ENCODE measurements around the gene CHMP4A.
A peak's percentile ranks its signal among the peaks of the same experiment; 100 is the strongest.

Gene CHMP4A, protein sequence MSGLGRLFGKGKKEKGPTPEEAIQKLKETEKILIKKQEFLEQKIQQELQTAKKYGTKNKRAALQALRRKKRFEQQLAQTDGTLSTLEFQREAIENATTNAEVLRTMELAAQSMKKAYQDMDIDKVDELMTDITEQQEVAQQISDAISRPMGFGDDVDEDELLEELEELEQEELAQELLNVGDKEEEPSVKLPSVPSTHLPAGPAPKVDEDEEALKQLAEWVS

DNA sequence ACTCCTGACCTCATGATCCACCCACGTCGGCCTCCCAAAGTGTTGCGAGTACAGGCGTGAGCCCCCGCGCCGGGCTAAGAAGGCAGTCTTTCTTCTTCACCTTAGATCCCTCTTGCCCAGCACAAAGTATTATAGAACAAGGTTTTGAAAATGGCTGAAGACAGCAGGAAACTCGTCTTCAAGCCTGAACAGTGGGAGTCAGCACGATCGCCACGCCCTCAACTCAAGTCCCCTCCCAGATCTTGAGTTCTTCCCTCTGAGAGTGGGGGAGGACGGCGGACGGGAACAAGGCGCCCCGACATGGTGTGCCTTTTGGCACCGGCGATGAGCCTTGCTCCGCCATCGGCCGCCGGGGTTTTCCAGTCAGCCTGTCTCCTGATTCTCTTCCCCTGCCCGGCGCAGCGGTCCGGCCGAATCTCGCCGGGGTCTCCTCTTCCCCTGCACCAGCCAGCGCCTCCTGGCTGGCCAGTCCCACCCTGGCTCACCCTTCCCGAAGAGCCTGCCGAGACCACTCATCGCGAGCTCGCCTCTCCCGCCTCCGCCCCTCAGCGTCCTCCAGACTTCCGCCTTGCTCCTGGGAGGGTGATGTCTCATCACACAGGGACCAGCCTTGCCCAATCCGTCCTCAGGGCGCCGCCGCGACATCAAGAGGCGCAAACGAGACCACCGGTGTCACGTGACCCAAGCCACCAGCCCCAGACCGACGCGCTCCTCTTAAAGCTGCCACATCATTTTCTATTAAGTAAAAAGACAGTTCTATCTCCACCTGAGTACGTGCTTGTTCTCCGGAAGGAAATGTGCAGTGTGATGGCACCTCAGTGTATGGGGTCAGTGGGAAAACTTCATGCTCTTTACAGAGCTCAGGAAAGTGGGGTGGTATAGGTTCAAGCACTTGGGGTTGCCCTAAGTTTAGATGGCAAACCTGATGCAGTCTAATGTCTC is at the start of gene CHMP4A:
CHMP4A (minus strand) TSS at position 565 of the 942 bp plus-strand sequence; CDS start at position 516, 49 bp downstream.
- DNase-seq (ENCODE audit: low read depth) = peak; percentile 91

DNA sequence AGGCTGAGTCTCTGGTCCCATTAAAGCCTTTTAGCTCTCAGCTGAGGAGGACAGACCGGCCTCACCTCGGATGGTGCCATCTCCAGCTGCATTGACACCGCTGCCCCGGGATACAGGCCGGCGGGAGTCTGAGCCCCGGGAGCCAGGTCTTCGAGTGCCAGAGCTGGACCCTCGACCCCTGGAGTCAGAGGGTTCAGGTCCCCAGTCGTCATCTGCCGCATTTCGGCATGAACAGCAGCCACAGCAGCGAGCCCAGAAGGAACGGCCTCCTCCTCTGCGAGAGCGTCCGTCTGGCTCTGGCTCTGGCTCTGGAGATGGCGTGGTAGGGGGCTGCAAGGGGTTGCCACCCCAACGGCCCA is 48.7 kb upstream of the CHMP4A start:
- no peak for DNase-seq (ENCODE audit: low read depth)

DNA sequence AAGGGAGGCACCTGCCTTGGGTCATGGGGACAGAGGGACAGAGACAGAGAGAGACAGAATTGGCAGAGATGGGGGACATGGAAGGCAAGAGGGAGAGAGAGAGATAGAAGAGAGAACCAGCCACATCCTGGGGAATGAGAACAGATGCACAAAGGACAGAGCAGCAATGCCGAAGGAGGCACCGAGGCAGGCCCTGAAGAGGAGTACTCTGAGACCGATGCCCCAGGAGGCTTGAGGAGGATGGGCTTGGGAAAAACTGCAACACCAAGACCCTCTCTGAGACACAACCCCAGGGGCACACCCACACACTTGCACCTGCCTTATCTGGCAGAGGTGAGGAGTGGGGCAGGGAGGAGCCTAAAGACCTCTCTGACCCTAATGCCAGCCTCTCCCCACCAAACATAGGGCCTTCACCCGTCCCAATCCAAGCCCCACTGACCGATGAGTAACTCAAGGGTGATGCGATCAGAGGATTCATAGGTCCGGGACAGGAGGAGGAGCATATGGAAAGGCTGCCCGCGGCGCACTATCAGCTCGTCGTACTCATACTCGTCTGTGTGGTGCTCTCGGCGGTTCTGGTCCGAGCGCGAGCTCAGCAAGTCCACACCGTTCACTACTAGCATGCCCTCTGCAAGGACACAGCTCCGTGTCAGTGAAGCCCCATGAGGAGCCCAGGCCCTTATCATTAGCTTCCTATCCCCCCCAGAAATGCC is 48.1 kb upstream of the CHMP4A start:
- no peak for DNase-seq (ENCODE audit: low read depth)

DNA sequence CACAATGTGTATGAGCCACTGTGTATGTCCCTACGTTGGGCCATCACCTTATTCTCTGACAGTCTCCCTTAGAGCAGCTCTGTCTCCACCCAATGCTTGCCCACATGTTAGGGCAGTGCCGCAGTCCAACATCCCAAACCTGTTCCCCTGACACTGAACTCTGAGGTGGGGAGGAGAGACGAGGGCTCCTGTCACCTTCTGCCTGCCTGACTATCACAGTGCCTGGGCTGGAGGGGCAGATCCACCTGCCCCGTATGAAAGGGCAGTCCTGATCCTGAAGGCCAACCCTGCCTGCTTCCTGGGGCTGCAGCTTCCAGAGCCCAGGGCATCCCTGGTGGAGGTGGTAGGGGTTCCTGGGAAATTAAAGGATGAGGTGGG is 47.5 kb upstream of the CHMP4A start:
- no peak for DNase-seq (ENCODE audit: low read depth)

DNA sequence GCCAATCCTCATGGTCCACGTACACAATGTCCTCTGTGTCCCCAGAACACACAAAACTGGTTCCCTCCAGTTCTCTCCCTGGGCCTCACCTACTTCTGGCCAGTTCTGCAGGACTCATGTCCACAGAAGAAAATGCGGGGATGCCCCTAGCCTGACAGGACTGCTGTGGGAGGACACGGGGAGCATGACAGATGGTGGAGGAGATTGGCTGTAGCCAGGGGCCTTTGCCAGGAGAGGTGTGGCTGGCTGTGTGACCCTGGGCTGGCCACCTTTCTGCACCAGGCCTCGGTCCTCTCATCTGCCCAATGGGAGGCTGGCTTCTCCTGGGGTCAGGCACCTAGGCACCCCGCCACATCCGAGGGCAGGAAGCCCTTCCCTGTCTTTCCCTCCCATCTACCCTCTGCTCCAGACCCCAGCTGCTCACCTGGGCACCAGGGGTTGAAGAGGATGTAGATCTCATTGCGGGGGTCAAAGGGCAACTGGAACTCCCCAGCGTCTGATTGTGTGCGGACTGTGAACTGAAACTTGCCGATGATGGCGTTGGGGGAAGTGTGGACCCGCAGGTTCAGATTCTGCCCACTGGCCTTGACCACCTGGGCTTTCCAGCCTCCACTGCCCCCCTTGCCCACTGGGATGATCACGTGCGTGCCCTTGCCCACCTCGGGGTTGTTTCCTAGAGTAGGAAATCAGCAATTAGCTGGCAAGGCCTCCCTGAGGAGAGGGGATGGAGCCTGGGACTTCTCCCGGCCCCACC is 46.9 kb upstream of the CHMP4A start:
- no peak for DNase-seq (ENCODE audit: low read depth)

DNA sequence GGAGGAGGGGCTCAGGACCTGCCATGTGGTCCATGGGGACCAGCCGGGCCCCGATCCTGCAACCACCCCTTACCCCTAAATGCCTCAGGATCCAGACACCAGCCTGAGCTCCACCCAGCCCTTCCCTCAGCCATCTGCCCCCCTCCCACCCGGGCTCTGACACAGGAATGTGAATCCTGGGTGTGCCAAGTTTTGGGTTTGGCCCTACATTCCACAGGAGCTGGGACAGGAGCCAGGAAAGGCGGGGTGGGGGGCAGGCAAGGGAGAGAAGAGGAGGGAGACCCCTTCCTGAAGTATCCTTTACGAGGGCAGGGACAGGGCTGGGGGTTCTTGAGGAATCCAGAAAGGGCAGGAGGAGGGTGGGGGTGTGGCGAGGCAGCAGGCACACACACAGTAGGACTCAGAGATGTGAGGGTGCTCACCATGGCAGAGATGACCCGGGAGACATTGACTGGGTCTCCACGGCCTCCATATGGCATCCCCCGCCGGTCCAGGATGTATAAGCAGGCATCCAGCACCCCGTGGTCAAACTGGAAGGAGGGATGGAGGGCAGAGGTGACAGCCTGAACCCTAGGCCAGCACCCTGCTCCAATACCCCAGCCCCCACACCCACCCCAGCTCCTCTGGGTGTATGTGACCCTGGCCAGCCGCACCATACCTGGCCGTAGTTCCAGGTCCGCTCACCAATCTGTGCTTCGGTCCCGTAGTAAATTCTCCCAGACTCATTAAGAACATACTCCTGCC is 46.2 kb upstream of the CHMP4A start:
- no peak for DNase-seq (ENCODE audit: low read depth)

DNA sequence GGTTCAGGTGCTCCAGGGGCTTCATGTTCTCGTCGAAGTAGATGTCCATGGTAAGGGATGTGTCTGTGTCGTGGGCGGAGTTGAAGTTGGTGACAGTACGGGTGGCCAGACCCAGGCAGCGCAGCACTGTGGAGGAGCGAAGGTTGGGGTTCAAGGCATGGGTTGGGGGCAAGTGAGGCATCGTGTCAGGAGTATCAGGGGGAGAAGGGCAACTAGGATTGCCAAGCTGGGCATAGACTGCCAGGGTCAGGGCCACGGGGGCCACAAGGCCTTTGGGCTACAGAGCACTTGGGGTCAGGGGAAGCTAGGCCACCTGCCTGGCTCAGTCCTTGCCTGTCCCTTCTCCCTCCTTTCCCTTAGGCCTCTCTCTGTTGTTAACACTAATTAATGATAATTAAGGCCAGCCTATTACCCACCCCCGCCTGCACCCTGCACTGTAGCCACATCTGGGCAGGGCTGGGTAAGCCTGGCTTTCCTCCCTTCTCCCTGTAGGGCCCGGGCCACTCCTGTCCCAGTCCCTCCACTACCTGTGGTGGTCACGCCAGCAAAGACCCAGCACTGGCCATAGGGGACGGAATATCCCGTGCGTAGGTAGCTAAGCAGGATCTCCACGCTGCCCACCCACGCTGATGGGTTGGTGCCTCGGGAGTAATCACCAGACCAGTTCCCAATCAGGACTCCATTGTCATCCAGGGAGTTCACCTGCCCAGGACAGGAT is 45.4 kb upstream of the CHMP4A start:
- DNase-seq (ENCODE audit: low read depth) = no peak

DNA sequence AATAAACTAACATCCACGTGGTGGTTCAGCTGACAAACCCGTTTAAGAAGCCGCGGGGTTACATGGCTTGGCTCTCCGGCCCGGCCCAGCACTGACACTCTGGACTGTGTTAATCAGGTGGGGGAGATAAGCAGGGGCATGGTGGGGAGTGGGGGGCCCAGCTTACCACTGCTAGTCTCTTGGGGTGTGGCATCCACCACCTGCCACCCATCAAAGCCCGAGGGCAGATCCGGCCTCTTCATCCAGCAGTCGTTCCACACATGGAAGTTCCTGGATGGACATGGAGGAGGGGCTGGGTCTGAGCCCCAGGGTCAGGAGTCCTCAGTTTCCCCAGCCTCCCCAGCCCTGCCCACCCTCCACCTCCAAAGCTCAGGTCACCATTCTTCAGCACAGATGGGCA is 44.8 kb upstream of the CHMP4A start:
- no peak for DNase-seq (ENCODE audit: low read depth)

DNA sequence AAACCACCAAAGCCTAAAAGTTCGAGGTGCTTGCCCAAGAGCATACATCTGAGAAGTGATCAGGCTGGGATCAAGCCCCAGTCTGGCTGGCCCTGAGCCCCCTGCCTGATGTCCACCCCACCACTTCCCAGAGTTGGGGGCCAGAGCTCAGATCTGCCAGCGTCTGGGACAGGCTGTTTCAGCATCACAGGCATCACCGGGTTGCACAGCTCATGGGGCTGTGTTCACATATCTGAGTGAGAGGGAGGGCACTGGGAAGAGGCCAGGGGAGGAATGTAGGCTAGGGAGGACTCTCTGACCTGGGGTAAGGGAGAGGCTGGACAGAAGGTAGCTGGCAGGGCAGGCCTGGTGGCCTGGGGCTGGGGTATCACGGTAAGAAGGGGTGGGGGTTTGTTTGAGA is 43.7 kb upstream of the CHMP4A start:
- DNase-seq (ENCODE audit: low read depth) = no peak

DNA sequence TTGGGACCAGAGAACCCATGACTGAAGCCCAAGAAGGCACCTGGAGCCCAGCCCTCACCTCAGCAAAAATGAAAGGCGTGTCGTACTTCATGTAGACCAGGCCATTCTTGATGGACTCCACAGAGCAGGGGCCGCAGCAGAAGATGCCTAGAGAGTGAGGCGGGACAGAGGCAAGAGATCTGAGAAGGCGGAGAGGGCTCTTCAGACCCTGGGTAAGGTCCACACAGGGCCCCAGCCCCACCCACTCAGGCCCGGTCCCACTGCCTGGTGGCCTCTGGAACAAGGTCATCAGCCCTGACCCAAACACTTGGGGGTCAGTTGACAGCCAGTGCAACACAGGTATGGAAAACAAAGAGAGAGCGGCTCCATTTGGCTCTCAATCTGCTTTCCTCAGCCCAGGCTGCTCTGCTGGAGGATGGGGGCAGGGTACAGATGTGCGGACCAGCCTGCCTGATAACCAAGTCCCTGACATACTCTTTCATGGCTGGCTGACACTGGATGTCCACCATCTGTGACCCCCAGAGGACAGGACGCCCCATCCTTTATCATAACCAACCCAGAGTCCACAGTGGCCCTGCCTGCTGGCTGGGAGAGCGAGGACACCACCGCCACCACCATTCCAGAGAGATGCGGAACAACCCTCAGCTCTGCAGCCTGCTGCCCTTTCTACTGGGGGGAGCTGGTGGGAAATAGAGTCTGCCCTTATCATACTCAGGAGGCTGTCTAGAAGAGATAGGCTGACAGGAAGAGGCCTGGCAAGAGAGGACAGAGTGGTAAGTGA is 42.8 kb upstream of the CHMP4A start:
- no peak for DNase-seq (ENCODE audit: low read depth)

DNA sequence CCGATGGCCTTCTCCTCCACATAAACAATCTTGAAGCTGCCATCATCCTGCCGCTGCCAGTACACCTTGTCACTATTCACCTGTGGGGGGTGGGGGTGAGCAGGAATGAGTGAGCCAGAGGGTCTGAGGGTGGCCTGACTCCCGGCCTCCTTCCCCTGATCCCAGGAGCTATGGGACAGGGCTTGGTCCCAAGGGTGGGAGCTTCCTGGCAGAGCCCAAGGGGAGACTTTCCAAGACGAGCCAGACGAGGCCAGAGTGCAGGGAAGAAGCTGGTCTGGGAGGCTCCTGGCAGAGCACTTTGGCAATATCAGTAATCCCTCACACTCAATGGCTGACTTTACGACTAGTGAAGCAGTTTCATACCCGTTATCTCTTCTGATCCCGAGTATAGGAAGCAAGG is 42.1 kb upstream of the CHMP4A start:
- no peak for DNase-seq (ENCODE audit: low read depth)

DNA sequence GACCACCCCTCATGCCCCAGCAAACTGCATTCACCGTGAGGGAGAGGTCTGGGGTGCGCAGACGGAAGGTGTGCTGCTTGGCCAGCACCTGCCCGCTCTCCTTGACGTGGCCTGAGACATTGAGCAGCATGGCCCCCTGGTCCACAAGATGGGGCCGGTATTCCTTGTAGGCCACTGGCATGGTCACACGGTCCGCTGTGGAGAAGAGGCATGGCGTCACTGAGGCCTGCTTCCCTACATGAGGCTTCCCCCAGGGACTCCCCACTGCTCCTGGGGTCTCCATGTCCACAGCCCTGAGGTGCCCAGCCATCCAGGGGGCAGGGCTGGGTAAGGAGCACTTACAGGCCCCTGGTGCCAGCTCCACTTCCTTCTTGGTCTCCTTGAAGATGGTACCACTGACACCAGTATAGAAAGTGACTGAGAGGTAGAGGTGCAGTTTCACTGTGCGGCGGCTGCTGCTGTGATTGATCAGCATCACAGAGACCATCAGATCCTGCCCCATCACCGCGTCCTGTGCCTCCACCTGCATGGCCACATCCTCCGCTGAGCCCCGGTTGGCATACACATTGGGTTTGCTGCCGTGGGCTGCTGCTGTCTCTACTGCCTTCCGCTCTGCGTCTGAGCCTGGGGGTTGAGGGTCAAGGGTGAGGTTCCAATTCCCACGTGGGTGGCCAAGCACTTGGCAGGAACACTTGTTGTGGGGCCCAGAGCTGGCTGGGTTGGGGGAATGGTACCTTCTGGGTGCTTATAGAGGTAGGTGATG is 41.5 kb upstream of the CHMP4A start:
- no peak for DNase-seq (ENCODE audit: low read depth)

DNA sequence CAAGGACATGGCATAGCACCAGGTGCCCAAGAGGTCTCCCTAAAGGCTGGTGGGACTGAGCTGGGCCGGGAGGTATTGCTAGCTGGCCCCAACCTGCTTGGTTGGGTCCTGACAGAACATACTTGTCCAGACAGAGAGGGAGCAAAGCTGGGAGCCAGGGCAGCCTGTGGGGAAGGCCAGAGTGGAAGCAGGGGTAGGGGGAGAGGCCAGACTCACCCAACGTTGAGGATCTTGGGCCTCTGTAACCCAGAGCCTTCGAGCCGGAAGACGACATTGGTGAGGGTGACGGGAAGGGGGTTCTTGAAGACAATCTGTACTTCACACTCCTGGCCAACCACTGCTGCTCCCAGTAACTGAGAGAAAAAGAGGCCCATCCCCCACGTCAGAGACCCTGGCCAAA is 40.6 kb upstream of the CHMP4A start:
- no peak for DNase-seq (ENCODE audit: low read depth)

DNA sequence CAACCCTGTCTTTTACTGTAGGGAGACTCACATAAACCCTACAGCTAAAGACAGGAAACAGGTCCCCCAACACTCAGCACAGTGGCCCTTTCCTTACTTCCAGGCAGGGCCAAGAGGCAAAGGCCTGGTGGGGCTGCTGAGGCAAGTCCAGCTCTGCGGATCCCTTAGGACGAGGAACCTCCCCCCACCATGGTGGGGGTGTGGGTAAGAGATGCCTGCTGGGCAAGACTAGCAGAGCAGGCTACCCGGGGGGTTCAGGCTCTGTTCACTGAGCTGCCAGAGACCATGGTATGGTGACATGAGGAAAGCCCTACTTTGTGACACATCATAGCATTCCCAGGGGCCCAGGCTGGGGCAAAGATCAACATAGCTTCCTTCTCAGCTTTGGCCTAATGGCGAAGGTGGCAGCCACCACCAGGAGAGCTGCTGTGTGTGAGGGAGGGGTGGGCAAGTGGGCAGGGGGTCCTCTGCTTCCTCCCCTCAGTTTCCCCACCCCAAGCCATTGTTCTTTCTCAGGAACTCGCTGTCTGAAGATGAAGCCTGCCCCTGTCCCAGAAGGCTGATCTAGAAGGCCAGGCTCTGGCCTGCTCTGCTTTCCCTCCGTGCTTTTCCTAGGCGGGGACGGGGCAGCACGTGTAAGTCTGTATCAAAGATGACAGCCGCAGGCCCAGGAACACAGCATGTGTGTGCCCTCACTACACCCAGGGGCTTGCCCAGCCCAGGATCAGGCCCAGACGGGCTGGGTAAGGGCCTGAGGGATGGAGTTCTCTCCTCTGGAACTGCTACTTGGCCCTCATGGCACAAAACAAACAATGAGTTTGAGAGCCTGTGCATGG is 39.2 kb upstream of the CHMP4A start:
- DNase-seq (ENCODE audit: low read depth) = no peak

DNA sequence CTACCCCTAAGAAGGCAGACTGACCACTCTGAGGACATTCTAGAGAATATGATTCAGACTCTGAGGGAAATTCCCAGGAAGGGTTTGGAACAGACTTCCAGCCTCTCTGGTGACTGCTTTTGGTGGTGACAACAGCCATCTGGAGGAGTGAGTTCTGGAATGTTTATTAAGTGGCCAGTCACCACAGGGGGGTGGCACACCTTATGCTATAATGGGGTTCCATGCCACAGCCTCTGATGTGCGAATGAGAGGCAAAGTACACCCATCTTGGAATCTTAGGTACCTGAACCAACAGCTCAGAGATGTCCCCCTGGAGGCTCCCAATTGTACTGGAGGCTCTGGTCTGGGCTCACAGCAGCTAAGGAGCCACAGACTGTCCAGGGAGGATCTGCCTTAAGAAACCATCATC is 38.6 kb upstream of the CHMP4A start:
- no peak for DNase-seq (ENCODE audit: low read depth)

DNA sequence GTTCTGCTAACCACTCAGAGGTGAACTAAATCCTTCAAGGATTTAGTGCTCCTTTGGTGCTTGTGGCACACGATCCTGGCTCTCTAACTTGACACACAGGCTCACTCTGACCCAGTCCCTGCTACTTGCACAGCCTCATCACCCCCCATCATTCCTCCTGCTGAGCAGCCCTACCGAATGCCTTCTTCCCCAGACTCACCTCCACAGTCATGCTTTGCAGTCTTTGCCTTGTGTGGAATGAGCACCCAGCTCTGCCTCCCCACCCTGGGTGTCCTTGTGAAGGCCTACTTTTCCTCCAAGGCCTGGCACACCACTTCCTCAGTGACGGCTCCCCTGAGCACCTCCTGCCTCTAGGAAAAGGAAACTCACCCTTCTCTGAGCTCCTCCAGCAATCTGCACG is 37.1 kb upstream of the CHMP4A start:
- no peak for DNase-seq (ENCODE audit: low read depth)

DNA sequence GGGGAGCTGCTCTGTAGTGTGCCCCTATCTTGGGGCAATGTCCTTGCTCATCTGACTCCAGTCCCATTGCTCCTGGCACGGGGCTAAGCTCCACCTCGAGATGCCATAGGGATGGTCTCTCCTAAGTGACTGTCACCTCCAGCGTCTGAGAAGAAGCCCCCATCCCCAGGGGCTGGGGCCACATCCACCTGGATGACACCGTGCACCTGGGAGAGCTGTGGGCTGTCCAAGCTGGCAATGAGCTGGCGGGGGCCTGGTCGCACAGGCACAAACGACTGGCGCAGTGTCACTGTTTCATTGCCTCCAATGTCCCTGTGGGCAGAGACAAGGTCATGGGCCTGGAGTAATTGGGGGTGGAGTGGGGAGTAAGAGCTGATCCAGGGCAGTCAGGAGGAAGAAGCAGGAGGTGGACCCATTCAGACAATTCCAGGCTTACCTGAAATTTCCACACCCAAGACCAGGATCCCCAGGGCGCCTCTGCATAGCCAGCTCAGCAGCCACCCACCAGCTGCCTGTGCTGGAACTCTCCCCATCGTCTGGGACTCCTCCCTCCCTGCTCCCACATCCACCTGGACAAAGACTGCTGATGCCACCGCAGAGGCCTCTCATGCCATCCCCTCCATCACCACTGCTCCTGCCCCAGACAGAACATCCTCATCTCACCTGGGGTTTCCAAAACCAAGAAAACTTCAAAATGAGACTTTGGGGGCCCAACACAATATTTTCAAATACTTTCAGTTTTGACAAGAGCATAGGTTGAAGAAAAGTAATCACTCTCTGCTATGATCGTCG is 36.1 kb upstream of the CHMP4A start:
- DNase-seq (ENCODE audit: low read depth) = no peak

DNA sequence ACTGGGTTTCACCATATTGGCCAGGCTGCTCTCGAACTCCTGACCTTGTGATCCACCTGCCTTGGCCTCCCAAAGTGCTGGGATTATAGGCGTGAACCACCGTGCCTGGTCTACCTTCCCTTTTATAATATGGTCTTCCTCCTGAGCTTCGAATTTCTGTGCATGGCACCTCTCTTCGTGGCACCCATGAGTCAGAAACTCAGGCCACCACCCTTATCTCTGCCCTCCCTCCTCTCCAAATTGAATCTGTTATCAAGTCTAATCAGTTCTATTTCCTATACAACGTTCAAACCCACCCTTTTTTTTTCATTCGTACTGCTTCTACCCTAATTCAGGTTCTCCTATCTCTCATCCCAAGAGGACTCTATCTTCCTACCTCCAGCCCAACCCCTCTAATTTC is 34.1 kb upstream of the CHMP4A start:
- DNase-seq (ENCODE audit: low read depth) = no peak
